T1000 (cell line): ENCODE measurements around the gene LRIT1.

Source experiments
- DNase-seq: peaks from one replicate; lab custom pipeline; 2025; ENCODE audit warnings: mixed read lengths; lab: John Stamatoyannopoulos, UW

Gene LRIT1

DNA sequence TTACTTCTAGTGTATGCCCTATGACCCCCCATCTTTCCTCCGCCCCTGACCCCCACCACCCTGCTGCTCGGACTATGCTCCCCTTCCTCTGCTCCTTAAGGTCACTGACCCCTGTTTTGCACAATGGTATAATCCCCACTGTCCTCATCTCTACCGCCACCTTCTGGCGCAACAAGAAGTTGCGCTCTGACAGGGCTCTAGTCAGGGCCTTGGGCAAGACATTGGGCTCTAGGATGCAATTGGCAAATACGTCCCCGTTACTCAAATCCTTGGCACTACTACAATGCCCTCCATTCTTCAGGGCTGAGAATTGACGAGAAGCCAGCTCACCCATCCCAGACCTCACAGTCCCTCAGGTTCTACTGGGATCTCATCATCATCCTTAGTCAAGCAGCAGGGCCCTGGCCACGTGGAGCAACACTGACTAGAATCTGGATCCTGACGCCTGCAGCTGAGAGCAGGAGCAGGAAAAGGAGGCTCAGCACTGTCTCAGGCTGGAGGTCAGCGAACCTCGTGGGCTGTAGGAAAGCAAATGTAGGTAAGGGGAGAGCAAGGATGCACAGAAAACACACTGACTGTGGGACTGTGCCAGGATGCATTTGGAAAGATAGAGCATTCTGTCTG lies 26.6 kb downstream of the LRIT1 start:
- no peak for DNase-seq

- DNase-seq = no peak
Measured at GRCh38 chr10:84214046-84214572, 27.2 kb downstream of the LRIT1 start.

GRCh38 chr10:84213076-84213475 lies 28.3 kb downstream of the LRIT1 start:
- DNase-seq = no peak

DNA sequence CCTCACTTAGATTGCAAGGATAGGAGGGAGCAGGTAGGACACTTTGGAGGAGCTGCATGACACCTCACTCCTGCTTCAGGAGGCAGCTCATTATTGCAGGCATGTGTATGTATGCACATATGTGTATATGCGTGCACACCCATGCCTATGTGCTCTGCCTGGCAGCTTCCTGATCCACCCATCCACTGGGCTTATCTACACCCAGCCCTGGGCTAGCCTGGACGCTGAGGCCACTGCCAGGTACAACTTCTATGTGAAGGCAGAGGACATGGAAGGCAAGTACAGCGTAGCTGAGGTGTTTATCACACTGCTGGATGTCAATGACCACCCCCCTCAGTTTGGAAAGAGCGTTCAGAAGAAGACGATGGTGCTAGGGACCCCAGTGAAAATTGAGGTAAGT lies 29.3 kb downstream of the LRIT1 start:
- no peak for DNase-seq

DNA sequence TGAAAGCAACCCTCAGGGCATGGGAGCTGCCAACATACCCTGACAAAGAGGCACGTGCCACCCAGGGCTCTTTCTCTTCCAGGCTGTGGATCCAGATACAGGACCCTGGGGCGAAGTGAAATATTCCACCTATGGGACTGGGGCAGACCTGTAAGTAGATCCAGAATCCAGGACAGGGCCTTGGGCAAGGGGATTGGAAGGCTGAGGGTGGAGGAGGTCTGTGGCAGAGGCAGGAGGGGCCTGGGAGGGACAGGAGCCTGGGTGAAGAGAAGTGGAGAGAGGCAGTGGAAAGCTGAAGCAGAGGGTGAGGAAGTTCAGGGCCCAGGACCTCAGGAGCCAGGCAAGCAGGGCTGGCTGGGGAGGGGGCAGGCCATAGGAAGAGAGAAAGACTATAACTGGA lies 29.8 kb downstream of the LRIT1 start:
- DNase-seq = no peak

- no peak for DNase-seq
Measured at GRCh38 chr10:84208023-84208422, 33.3 kb downstream of the LRIT1 start.

- no peak for DNase-seq
Measured at GRCh38 chr10:84205853-84206525, 35.4 kb downstream of the LRIT1 start.

- DNase-seq = no peak
Measured at GRCh38 chr10:84205049-84205852, 36.1 kb downstream of the LRIT1 start.

GRCh38 chr10:84204610-84205009 lies 36.7 kb downstream of the LRIT1 start:
- no peak for DNase-seq

- DNase-seq = no peak
Measured at GRCh38 chr10:84204122-84204521, 37.2 kb downstream of the LRIT1 start.

GRCh38 chr10:84202349-84202748 lies 39.0 kb downstream of the LRIT1 start:
- no peak for DNase-seq

DNA sequence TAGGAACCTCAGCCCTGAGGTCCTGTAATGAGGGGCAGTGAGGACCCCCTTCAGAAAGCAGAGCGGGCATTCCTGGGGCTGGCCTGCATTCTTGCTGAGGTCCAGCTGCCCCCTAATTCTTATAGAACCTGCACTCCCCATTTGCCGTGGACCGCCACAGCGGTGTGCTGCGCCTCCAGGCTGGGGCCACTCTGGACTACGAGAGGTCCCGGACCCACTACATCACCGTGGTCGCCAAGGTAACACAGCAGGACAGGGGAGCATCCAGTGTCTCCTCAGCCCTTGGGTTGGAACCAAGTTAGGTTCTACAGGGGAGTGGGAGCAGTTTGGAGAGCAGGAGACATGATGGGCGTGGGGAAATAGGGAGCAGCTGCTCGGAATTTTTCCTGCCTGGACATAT lies 39.7 kb downstream of the LRIT1 start:
- no peak for DNase-seq

DNA sequence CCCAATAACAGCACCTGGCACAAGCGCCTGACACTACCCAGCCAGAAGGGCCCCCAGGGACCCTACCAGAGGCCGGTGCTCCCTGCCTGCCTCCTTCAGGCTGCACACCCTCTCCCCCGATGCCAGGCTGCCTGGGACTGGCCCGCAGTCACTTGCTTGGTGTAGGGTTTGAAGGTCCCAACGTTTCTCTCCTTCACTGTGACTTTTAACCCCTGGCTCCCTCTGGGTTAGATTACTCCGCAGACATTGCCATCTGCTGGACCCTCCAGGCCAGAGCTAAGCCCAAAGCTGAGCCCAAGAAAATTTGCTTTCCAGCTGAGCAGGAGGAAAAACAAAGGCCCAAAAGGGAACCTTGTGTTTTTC lies 40.1 kb downstream of the LRIT1 start:
- DNase-seq = no peak

DNA sequence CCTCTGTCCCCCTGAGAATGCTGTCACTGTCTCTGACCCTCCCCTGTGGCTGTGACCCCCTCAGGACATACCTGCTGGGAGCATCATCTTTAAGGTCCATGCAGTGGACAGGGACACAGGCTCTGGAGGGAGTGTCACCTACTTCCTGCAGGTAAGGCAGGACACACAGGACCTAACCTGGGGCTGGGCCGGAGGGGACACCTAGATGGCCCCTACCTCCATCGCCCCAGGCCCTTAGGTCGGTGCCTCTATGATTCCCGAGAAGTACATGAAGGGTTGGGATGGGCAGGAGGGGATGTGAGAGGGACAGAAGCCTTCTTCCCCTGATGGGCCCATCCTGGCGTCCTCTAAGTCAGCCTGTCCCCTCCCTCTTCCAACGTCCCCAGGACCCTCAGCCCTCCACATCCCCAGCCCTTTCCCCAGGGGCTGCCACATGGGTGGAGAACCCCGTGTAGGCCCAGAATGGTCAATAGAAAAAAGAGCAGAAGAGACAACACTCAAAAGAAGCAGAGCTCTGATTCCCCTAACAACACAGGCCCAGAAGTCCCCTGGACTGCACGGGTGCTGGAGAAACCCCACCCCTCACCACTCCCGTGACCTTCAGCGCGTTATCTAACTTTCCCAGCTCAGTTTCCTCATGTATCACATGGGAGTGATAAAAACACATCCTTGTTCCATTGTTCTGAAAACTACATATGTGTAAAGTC lies 40.7 kb downstream of the LRIT1 start:
- DNase-seq = no peak

DNA sequence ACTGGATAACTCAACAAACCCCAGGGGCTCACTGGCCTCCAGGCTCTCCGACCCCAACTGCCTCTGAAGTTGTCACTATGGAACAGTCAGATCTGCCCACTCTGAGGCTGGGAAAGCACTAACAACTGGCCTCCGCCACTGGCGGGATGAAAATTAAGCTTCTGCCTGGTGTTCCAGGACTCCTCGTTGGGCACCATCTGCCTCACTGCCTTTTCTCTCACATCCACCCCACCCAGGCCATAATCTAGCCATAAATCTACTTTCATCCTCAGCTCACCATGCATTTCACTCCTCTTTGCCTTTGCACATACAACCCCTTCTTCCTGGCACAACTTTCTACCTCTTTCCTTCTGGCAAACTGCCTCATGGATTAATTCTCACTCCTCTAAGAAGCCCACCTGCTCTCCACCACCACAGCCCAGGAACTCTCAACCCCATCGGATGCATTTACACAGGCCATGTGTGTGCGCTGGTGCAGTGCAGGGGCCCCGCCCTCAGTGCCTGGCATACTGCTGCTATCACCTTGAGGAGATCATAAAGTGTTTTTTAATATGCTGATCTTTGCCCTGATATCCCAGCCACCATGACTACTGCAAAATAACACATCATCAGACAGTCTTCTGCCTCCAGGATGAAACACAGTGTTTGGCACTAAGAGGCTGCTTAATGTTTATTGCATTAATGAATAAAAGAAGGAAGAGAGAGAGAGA lies 43.0 kb downstream of the LRIT1 start:
- no peak for DNase-seq

DNA sequence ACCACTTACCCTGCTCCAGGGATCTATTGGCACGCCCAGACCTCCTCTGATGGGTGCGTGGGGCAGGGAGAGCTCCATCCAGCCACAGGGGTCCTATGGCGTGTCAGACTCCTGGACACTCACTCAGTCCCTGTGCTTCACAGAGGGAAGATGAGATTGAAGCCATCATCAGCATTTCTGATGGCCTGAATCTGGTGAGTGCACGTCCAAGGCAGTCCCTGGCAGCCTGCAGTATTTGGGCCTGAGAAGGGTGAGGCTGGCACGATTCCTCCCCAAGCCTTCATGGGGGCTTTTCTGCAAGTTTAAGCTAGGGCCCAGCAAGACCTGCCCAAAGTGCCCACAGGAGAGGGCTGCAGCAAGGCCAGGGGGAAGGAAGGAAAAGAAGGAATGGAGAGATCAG lies 43.7 kb downstream of the LRIT1 start:
- DNase-seq = no peak

- no peak for DNase-seq
Measured at GRCh38 chr10:84196941-84197340, 44.4 kb downstream of the LRIT1 start.

DNA sequence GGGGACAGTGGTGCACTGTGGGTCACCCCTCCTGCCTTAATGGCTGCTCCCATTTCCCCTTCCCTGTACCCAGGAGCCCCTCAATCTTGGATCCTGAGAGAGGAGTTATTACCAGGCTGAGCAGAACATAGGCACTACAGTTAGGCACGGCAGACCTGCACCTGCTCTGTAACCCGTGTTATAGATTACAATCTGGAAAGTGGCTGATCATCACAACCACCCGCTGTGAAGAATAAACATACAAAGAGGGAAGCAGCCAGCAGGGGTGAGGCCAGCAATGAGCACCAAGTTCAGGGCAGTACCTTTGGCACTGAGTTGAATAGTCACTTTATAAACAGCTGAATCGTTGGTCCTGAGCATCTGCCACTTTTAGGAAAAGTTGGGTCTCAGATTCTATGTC lies 45.3 kb downstream of the LRIT1 start:
- DNase-seq = no peak

DNA sequence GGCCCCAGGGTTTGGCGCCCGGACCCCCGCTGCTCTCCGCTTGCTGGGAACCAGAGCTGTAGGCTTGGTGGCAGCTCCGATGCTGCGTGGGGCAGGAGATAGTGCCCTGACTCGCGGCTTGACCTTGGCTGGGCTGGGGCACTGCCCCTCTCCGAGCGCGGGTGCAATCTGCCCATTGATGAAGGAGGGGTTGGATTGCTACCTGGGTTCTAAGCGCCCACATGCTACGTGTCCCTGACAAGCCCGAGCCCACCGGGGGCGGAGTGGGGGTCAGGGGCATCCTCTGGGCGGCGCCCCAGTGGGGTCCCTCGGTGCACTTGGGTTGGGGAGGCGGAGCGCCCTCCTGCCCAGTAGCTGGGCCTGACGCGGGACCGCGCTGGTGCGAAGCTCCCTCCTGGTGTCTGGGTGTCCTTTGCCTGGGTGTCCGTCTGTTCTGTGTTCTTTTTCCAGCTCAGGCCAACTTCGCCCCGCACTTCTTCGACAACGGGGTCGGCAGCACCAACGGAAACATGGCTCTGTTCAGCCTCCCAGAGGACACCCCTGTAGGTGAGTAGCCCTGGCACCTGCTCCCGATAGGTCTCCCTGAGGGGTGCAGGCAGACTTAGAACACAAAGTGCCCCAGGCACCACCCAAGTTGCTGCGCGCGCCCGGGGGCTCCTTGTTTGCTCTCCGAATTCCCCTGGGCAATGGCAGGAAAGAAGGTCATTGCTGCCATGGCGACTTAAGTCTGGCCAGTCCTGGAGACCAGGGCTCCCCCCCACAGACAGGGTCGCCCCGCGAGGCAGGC lies 46.1 kb downstream of the LRIT1 start:
- no peak for DNase-seq

- no peak for DNase-seq
Measured at GRCh38 chr10:84194424-84195043, 46.8 kb downstream of the LRIT1 start, which contains the start of gene CDHR1. Gene CDHR1 (plus strand): TSS chr10:84194537. CDS start chr10:84194761, 224 bp downstream.
